H9 (cell line): ENCODE measurements around the gene ERCC5. TPM values are rescaled to one million over a fixed set of nuclear protein-coding genes. Genes with fewer than 3 reads are reported as not detected.

ENCODE experiments used
- DNase-seq: peaks from one replicate; pipeline ENCODE4 v3.0.0-alpha.2; 2017
- H2AFZ ChIP-seq: one replicate; pipeline ENCODE4 v1.6.1; 2013; ENCODE audit warnings: mild to moderate bottlenecking, low read length, control low read depth, moderate library complexity
- H2AK5ac ChIP-seq: 2 replicates; pipeline ENCODE4 v1.6.1; 2013; ENCODE audit warnings: low read length, control low read depth, mixed read lengths; ENCODE audit not compliant: insufficient read length
- H2BK120ac ChIP-seq: one replicate; pipeline ENCODE4 v1.6.1; 2013; ENCODE audit warnings: low read depth, mild to moderate bottlenecking, low read length, control low read depth, inconsistent platforms; ENCODE audit not compliant: poor library complexity, severe bottlenecking
- H2BK12ac ChIP-seq: 2 replicates; pipeline ENCODE4 v1.6.1; 2013; ENCODE audit warnings: low read length, control low read depth, mixed read lengths, low read depth; ENCODE audit not compliant: insufficient read length
- H2BK15ac ChIP-seq: 2 replicates; pipeline ENCODE4 v1.6.1; 2013; ENCODE audit warnings: low read depth, low read length, control low read depth
- H2BK20ac ChIP-seq: one replicate; pipeline ENCODE4 v1.6.1; 2013; ENCODE audit warnings: low read depth, mild to moderate bottlenecking, low read length, control low read depth, inconsistent platforms; ENCODE audit not compliant: poor library complexity, severe bottlenecking
- H2BK5ac ChIP-seq: 2 replicates; pipeline ENCODE4 v1.6.1; 2013; ENCODE audit warnings: low read length, control low read depth, mixed read lengths; ENCODE audit not compliant: insufficient read length
- H3K14ac ChIP-seq: 2 replicates; pipeline ENCODE4 v1.6.1; 2013; ENCODE audit warnings: low read length, control low read depth; ENCODE audit not compliant: insufficient read depth
- H3K18ac ChIP-seq: 2 replicates; pipeline ENCODE4 v1.6.1; 2013; ENCODE audit warnings: low read depth, mild to moderate bottlenecking, mixed read lengths, low read length, control low read depth; ENCODE audit not compliant: insufficient read length
- H3K23ac ChIP-seq: 2 replicates; pipeline ENCODE4 v1.6.1; 2013; ENCODE audit warnings: low read length, control low read depth, mixed read lengths, low read depth; ENCODE audit not compliant: insufficient read length
- H3K23me2 ChIP-seq: 2 replicates; pipeline ENCODE4 v1.6.1; 2013; ENCODE audit warnings: low read depth, mild to moderate bottlenecking, mixed read lengths, low read length, control low read depth; ENCODE audit not compliant: insufficient read length, poor library complexity, severe bottlenecking
- H3K27ac ChIP-seq: 2 replicates; pipeline ENCODE4 v1.5.1; 2013; ENCODE audit warnings: low read length, control low read depth, mixed read lengths, low read depth; ENCODE audit not compliant: insufficient read length
- H3K27me3 ChIP-seq: 2 replicates; pipeline ENCODE4 v1.6.1; 2013; ENCODE audit warnings: low read length, control low read depth, inconsistent platforms; ENCODE audit not compliant: insufficient read depth
- H3K4ac ChIP-seq: 2 replicates; pipeline ENCODE4 v1.6.1; 2013; ENCODE audit warnings: low read depth, mild to moderate bottlenecking, control low read depth, inconsistent platforms, low read length, moderate library complexity
- H3K4me1 ChIP-seq: 2 replicates; pipeline ENCODE4 v1.6.1; 2013; ENCODE audit warnings: low read length, control low read depth, inconsistent platforms; ENCODE audit not compliant: insufficient read depth
- H3K4me2 ChIP-seq: 2 replicates; pipeline ENCODE4 v1.6.1; 2013; ENCODE audit warnings: low read length, control low read depth, mixed read lengths; ENCODE audit not compliant: insufficient read length, insufficient read depth
- H3K56ac ChIP-seq: 2 replicates; pipeline ENCODE4 v1.6.1; 2013; ENCODE audit warnings: low read depth, mild to moderate bottlenecking, mixed read lengths, low read length, control low read depth; ENCODE audit not compliant: insufficient read length
- H3K79me1 ChIP-seq: 2 replicates; pipeline ENCODE4 v1.6.1; 2013; ENCODE audit warnings: low read depth, mild to moderate bottlenecking, moderate library complexity, low read length, control low read depth, inconsistent platforms; ENCODE audit not compliant: insufficient read depth, poor library complexity, severe bottlenecking
- H3K79me2 ChIP-seq: 2 replicates; pipeline ENCODE4 v1.6.1; 2013; ENCODE audit warnings: low read length, control low read depth, inconsistent platforms; ENCODE audit not compliant: insufficient read depth
- H3K9ac ChIP-seq: 2 replicates; pipeline ENCODE4 v1.6.1; 2013; ENCODE audit warnings: low read length, control low read depth, mixed read lengths; ENCODE audit not compliant: insufficient read length; ENCODE audit errors: extremely low read depth
- H3K9me3 ChIP-seq: one replicate; pipeline ENCODE4 v1.6.1; 2013; ENCODE audit warnings: low read depth, low read length, inconsistent platforms; ENCODE audit not compliant: control insufficient read depth
- H3T11ph ChIP-seq: one replicate; pipeline ENCODE4 v1.6.1; 2013; ENCODE audit warnings: mild to moderate bottlenecking, low read length, control low read depth, inconsistent platforms
- H4K20me1 ChIP-seq: one replicate; pipeline ENCODE4 v1.6.1; 2013; ENCODE audit not compliant: control insufficient read depth, insufficient read length, insufficient read depth
- H4K5ac ChIP-seq: 2 replicates; pipeline ENCODE4 v1.6.1; 2013; ENCODE audit warnings: low read depth, mild to moderate bottlenecking, mixed read lengths, low read length, control low read depth; ENCODE audit not compliant: insufficient read length
- H4K8ac ChIP-seq: replicated peaks from 2 replicates; pipeline ENCODE4 v1.6.1; 2013; ENCODE audit warnings: low read length, control low read depth, mixed read lengths, low read depth; ENCODE audit not compliant: insufficient read length
- H4K91ac ChIP-seq: 2 replicates; pipeline ENCODE4 v1.6.1; 2013; ENCODE audit warnings: low read depth, mild to moderate bottlenecking, moderate library complexity, mixed read lengths, low read length, control low read depth; ENCODE audit not compliant: insufficient read length
- H3K27ac Mint-ChIP-seq, 3 experiments: 2 replicates in 2 of 3; 3 replicates in 1 of 3; pipeline ENCODE4 v1.8.0; 2020 to 2021; ENCODE audit warnings: mixed read lengths in 3 of 3, mild to moderate bottlenecking in 1 of 3, moderate library complexity in 1 of 3
- H3K27me3 Mint-ChIP-seq: 2 replicates; pipeline ENCODE4 v1.8.0; 2021; ENCODE audit warnings: low read depth, mild to moderate bottlenecking, moderate library complexity, mixed read lengths
- H3K36me3 Mint-ChIP-seq, 3 experiments: 2 replicates in 2 of 3; 3 replicates in 1 of 3; pipeline ENCODE4 v1.8.0; 2020 to 2021; ENCODE audit warnings: low read depth in 3 of 3, mixed read lengths in 3 of 3; ENCODE audit not compliant: insufficient read depth in 1 of 3
- H3K4me1 Mint-ChIP-seq, 2 experiments: 2 replicates each; pipeline ENCODE4 v1.8.0; 2020; ENCODE audit warnings: mixed read lengths in 2 of 2
- H3K4me3 Mint-ChIP-seq, 2 experiments: 2 replicates in 1 of 2; 3 replicates in 1 of 2; pipeline ENCODE4 v1.8.0; 2020 to 2021; ENCODE audit warnings: mild to moderate bottlenecking in 2 of 2, mixed read lengths in 2 of 2, moderate library complexity in 1 of 2
- H3K9me3 Mint-ChIP-seq, 2 experiments: 2 replicates in 1 of 2; 3 replicates in 1 of 2; pipeline ENCODE4 v1.8.0; 2020; ENCODE audit warnings: mild to moderate bottlenecking in 2 of 2, mixed read lengths in 2 of 2, moderate library complexity in 1 of 2
- WGBS: extraction: QIAGEN DNeasy Blood & Tissue Kit; methylation state at CpG from one replicate; pipeline ENCODE4 v1.1.7; 2013; ENCODE audit warnings: missing lambda C conversion rate, low lambda C conversion rate, mixed read lengths; ENCODE audit not compliant: insufficient read length; ENCODE audit errors: extremely low coverage; 5-methylcytosine and 5-hydroxymethylcytosine counted together
- total RNA-seq: library from RNA; stranded (reverse); gene quantifications from 2 replicates; pipeline ENCODE4 v1.2.1, GENCODE V29; 2021
- TF ChIP-seq, protein P1 (sequence below): fragments of 200-600 bp; sonication (generic); conservative IDR thresholded peaks from 3 replicates; pipeline ENCODE4 v1.8.0; 2021; ENCODE audit warnings: antibody characterized with exemption, mild to moderate bottlenecking

The ERCC5 gene
- total RNA-seq, 1 experiment from 2014 or later = 26.8 TPM

DNA sequence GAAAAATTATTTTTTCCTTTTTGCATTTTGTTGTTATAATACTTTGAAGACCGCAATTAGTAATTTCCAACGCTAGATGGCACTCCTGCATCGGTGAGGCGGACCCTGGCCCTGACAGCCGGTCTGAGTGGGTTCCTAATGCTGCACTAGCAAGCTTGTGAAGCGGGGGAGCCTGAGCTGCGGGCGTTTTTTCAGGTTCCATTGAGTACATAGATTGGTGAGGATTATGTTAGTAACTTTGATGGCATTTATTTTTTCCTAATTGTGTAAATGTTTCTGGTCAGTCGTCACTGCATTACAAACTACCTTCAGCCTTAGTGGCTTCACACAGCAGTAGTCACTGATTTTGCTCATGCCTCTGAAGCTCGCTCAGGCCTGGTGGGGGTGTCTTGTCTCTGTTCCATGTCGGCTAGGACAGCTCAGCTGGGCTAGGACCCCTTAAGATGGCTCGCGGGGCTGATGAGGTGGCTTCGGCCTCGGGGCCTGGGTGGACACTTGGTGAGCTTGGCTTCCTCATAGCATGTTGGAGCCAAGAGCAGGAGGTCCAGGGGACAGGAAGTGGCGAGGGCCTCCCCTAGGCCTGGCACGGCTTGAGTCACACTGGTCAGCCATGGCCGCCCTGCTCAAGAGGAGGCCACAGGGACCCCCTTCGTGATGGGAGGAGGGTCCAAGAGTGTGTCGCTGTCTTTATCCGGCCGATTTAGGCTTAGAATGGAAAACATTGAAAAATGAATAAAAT is 25.0 kb downstream of the ERCC5 start:
- H3K27ac Mint-ChIP-seq = no peak overlapping the region; a peak in 1 of 7 replicates
- no peak overlapping the region for H3K9ac ChIP-seq
- no CpG with 5 or more reads among the region's 22 CpGs for WGBS

More for the DNA sequence above, 25.0 kb downstream of the ERCC5 start:
- Histone ChIP-seq H3T11ph (no peak overlapping the region), H2BK12ac (no peak overlapping the region), H3K56ac (no peak overlapping the region), H3K27ac (no peak overlapping the region), H4K20me1 (no peaks in the 10 kb centered on the region), H3K79me2 (no peaks in the 10 kb centered on the region), H3K79me1 (no peaks in the 10 kb centered on the region), H4K5ac (no peak overlapping the region), H2AFZ (no peak overlapping the region), H3K27me3 (no peaks in the 10 kb centered on the region), H2BK20ac (no peak overlapping the region), H3K18ac (no peak overlapping the region), H3K4me2 (no peak overlapping the region), H2BK15ac (no peak overlapping the region), H3K4ac (no peak overlapping the region), H2AK5ac (no peak overlapping the region), H3K4me1 (no peaks in the 10 kb centered on the region), H3K14ac (no peak overlapping the region), H4K8ac (no peak overlapping the region), H2BK5ac (no peak overlapping the region), H3K9me3 (no peaks in the 10 kb centered on the region), H4K91ac (no peak overlapping the region), H3K23ac (no peak overlapping the region), H3K23me2 (no peaks in the 10 kb centered on the region), H2BK120ac (no peak overlapping the region)
- Mint-ChIP-seq H3K4me3 (no peak overlapping the region), H3K9me3 (no peaks in the 10 kb centered on the region), H3K4me1 (peaks cover 5 to 6% of the 10 kb centered on the region in 2 experiments), H3K36me3 (peaks cover 8 to 48% (median 27%) of the 10 kb centered on the region in 3 experiments; a peak in 6 of 7 replicates), H3K27me3 (no peaks in the 10 kb centered on the region)
- TF ChIP-seq, protein P1, sequence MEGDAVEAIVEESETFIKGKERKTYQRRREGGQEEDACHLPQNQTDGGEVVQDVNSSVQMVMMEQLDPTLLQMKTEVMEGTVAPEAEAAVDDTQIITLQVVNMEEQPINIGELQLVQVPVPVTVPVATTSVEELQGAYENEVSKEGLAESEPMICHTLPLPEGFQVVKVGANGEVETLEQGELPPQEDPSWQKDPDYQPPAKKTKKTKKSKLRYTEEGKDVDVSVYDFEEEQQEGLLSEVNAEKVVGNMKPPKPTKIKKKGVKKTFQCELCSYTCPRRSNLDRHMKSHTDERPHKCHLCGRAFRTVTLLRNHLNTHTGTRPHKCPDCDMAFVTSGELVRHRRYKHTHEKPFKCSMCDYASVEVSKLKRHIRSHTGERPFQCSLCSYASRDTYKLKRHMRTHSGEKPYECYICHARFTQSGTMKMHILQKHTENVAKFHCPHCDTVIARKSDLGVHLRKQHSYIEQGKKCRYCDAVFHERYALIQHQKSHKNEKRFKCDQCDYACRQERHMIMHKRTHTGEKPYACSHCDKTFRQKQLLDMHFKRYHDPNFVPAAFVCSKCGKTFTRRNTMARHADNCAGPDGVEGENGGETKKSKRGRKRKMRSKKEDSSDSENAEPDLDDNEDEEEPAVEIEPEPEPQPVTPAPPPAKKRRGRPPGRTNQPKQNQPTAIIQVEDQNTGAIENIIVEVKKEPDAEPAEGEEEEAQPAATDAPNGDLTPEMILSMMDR = peak; percentile 89
- DNase-seq = peak; percentile 58
